Measurements from ENCODE around the gene TIGD1.

TIGD1 gene

GRCh38 chr2:232588031-232588430, 37.7 kb upstream of the TIGD1 start:
- TF ChIP-seq, protein P1, sequence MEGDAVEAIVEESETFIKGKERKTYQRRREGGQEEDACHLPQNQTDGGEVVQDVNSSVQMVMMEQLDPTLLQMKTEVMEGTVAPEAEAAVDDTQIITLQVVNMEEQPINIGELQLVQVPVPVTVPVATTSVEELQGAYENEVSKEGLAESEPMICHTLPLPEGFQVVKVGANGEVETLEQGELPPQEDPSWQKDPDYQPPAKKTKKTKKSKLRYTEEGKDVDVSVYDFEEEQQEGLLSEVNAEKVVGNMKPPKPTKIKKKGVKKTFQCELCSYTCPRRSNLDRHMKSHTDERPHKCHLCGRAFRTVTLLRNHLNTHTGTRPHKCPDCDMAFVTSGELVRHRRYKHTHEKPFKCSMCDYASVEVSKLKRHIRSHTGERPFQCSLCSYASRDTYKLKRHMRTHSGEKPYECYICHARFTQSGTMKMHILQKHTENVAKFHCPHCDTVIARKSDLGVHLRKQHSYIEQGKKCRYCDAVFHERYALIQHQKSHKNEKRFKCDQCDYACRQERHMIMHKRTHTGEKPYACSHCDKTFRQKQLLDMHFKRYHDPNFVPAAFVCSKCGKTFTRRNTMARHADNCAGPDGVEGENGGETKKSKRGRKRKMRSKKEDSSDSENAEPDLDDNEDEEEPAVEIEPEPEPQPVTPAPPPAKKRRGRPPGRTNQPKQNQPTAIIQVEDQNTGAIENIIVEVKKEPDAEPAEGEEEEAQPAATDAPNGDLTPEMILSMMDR (IDR thresholded peaks at IDR 0.05; ENCODE audit: insufficient read depth, low read depth, low read length, missing control alignments): no peak
- H3K4me3 ChIP-seq (ENCODE audit: low read depth, low read length): no peak overlapping the region
- no peak for DNase-seq (ENCODE audit: low read depth)

DNA sequence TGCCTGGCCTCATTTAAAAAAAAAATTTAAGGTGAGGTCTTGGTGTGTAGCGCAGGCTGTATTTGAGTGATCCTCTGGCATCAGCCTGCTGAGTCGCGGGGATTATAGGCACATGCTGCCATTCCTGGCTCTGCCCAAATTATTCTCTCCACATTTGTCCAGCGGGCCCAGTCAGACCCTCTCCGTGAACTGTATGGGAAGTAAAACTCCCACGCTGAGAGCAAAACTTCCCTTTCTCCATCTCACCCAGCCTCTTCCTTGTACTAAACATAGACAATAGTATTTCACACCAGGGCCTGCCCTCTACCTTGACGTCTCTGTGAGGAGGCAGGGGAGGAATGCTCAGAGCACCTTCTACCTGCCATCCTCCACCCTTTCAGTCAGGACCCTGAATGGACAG, 37.2 kb upstream of the TIGD1 start:
- TF ChIP-seq, protein P1 (IDR thresholded peaks at IDR 0.05; ENCODE audit: insufficient read depth, low read depth, low read length, missing control alignments): no peak
- H3K4me3 ChIP-seq (ENCODE audit: low read depth, low read length): no peak overlapping the region

GRCh38 chr2:232586943-232587505, 36.7 kb upstream of the TIGD1 start:
- no peak for DNase-seq (ENCODE audit: low read depth)
- no peak overlapping the region for H3K4me3 ChIP-seq (ENCODE audit: low read depth, low read length)

More for the DNA sequence above, 37.2 kb upstream of the TIGD1 start:
- no peak for DNase-seq (ENCODE audit: low read depth)

DNA sequence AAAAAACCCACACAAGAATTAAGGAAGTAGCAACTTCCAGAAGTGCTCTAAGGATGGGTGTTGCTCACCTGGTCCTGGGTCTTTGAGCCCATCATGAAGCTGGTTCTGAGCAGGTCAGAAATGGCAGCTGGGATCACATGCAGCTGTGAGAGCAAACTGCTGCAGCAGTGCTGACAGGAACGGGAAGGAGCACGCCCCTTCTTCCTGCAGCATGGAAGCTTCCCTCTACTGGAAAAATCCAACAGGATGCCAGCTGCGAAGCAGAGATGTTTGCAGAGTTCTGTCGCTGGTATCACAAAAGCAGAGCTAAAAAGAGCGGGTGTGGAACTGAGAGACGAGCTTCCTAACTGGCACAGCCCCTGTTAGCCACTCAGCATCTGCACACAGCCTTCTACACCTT, 33.9 kb upstream of the TIGD1 start:
- H3K4me3 ChIP-seq (ENCODE audit: low read depth, low read length): no peak overlapping the region
- TF ChIP-seq, protein P1 (IDR thresholded peaks at IDR 0.05; ENCODE audit: insufficient read depth, low read depth, low read length, missing control alignments): no peak
- no peak for DNase-seq (ENCODE audit: low read depth)

More at GRCh38 chr2:232586943-232587505, 36.7 kb upstream of the TIGD1 start:
- TF ChIP-seq, protein P1 (IDR thresholded peaks at IDR 0.05; ENCODE audit: insufficient read depth, low read depth, low read length, missing control alignments): no peak

GRCh38 chr2:232581725-232582124, 31.4 kb upstream of the TIGD1 start:
- DNase-seq (ENCODE audit: low read depth): peak; percentile 37
- TF ChIP-seq, protein P1 (IDR thresholded peaks at IDR 0.05; ENCODE audit: insufficient read depth, low read depth, low read length, missing control alignments): no peak
- no peak overlapping the region for H3K4me3 ChIP-seq (ENCODE audit: low read depth, low read length)

GRCh38 chr2:232580648-232580981, 30.3 kb upstream of the TIGD1 start:
- TF ChIP-seq, protein P1 (IDR thresholded peaks at IDR 0.05; ENCODE audit: insufficient read depth, low read depth, low read length, missing control alignments): no peak
- H3K4me3 ChIP-seq (ENCODE audit: low read depth, low read length): no peak overlapping the region
- DNase-seq (ENCODE audit: low read depth): no peak

DNA sequence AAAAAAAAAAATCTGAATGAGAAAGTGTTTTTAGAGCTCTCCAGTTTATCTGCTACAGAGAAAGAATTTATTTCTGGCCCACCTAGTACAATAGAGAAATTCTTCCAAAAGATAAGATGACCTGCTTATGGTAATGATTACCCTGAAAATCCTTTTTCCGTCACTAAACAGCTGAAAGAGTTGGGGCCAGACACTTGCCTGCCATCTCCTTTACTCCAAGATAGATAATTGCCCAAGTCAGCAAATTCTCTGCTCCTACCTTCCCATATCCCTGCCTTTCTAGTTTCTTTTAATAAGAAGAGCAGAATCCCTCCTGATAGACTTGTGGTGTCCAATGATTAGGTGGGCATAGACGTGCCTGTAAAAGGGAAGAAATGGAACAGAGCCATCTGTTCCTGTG, 28.3 kb upstream of the TIGD1 start:
- TF ChIP-seq, protein P1 (IDR thresholded peaks at IDR 0.05; ENCODE audit: insufficient read depth, low read depth, low read length, missing control alignments): no peak
- no peak overlapping the region for H3K4me3 ChIP-seq (ENCODE audit: low read depth, low read length)
- no peak for DNase-seq (ENCODE audit: low read depth)
